Endothelial cell of umbilical vein (primary cell): Measurements from ENCODE around the gene ITPR1. TPM values are rescaled to one million over a fixed set of nuclear protein-coding genes. Genes with fewer than 3 reads are reported as not detected.

ENCODE experiments used
- BruUV-seq: library from RNA; stranded (reverse); fragments of 400-500 nt; replicated peaks from 2 replicates; lab custom pipeline; 2021; lab: Mats Ljungman, UMichigan
- CTCF ChIA-PET: fragments of 300-600, 350-600 bp; sonication (Branson Sonifier 250); formaldehyde crosslinking; loops from one replicate; lab custom pipeline; 2021; ENCODE audit warnings: antibody characterized with exemption, inconsistent platforms; lab: Charles Lee
- POLR2A ChIA-PET: fragments of 300-600, 350-600 bp; sonication (Branson Sonifier 250); formaldehyde crosslinking; loops from one replicate; lab custom pipeline; 2021; ENCODE audit warnings: antibody characterized with exemption, inconsistent platforms; lab: Charles Lee
- DNase-seq: peaks from one replicate; pipeline ENCODE4 v3.0.0-alpha.2; 2011; ENCODE audit warnings: low read depth, low spot score
- FAIRE-seq: peaks from 2 replicates; lab custom pipeline; 2011; peaks lifted over from hg19 to GRCh38; lab: Jason Lieb, UNC
- H2AFZ ChIP-seq: 2 replicates; pipeline ENCODE4 v1.6.0; 2012; ENCODE audit warnings: low read depth, low read length, control low read depth, inconsistent platforms
- H3K27ac ChIP-seq: 2 replicates; pipeline ENCODE4 v1.5.1; 2011; ENCODE audit warnings: low read depth, mild to moderate bottlenecking, control low read depth, low read length, moderate library complexity; ENCODE audit not compliant: insufficient read depth
- H3K27me3 ChIP-seq, 2 experiments: 2 replicates each; pipeline versions ENCODE4 v1.6.0 to v1.6.1; 2011; ENCODE audit warnings: low read length in 2 of 2, mixed read lengths in 1 of 2; ENCODE audit not compliant: control insufficient read depth in 2 of 2, insufficient read depth in 2 of 2
- H3K36me3 ChIP-seq, 2 experiments: 2 replicates in 1 of 2; 3 replicates in 1 of 2; pipeline ENCODE4 v1.5.1; 2011; ENCODE audit warnings: low read length in 2 of 2, mild to moderate bottlenecking in 1 of 2, moderate library complexity in 1 of 2; ENCODE audit not compliant: control insufficient read depth in 2 of 2, insufficient read depth in 2 of 2; ENCODE audit errors: extremely low read depth in 1 of 2
- H3K4me1 ChIP-seq: 3 replicates; pipeline ENCODE4 v1.5.1; 2011; ENCODE audit warnings: mild to moderate bottlenecking, low read length; ENCODE audit not compliant: control insufficient read depth, insufficient read depth; ENCODE audit errors: extremely low read depth
- H3K4me2 ChIP-seq: 2 replicates; pipeline ENCODE4 v1.6.1; 2011; ENCODE audit warnings: low read length, control low read depth, mixed read lengths; ENCODE audit not compliant: insufficient read depth
- H3K4me3 ChIP-seq, 3 experiments: fragments of 200-600 bp in 1 of 3; sonication (generic), shearing (Covaris generic) in 1 of 3; replicated peaks in 1 of 3; 2 replicates each; pipeline ENCODE4 v1.5.1; 2011 to 2016; ENCODE audit warnings: control low read depth in 3 of 3, low read length in 3 of 3, mild to moderate bottlenecking in 2 of 3, inconsistent platforms in 1 of 3, low read depth in 1 of 3, moderate library complexity in 1 of 3; ENCODE audit not compliant: insufficient read depth in 1 of 3
- H3K79me2 ChIP-seq: 2 replicates; pipeline ENCODE4 v1.6.0; 2012; ENCODE audit warnings: low read length, inconsistent platforms; ENCODE audit not compliant: control insufficient read depth, insufficient read depth
- H3K9ac ChIP-seq: replicated peaks from 2 replicates; pipeline ENCODE3; 2011; ENCODE audit warnings: low read length, control low read depth; ENCODE audit not compliant: insufficient read depth; ENCODE audit errors: extremely low read depth
- H3K9me1 ChIP-seq: replicated peaks from 3 replicates; pipeline ENCODE4 v1.6.0; 2011; ENCODE audit warnings: mild to moderate bottlenecking, low read length; ENCODE audit not compliant: control insufficient read depth, insufficient read depth; ENCODE audit errors: extremely low read depth
- H3K9me3 ChIP-seq: replicated peaks from 2 replicates; pipeline ENCODE4 v1.5.1; 2012; ENCODE audit warnings: low read length, inconsistent platforms; ENCODE audit not compliant: control insufficient read depth, insufficient read depth
- H4K20me1 ChIP-seq: replicated peaks from 2 replicates; pipeline ENCODE3; 2011; ENCODE audit warnings: mild to moderate bottlenecking, low read length; ENCODE audit not compliant: control insufficient read depth, insufficient read depth; ENCODE audit errors: extremely low read depth
- EZH2 ChIP-seq: IDR thresholded peaks from 2 replicates; pipeline ENCODE4 v1.6.1; 2012; ENCODE audit warnings: borderline replicate concordance, low read depth, mild to moderate bottlenecking, moderate library complexity, low read length, inconsistent platforms; ENCODE audit not compliant: severe bottlenecking
- FOS ChIP-seq: IDR thresholded peaks from 2 replicates; pipeline ENCODE4 v1.6.1; 2011; ENCODE audit warnings: mild to moderate bottlenecking, low read length, moderate library complexity, borderline replicate concordance; ENCODE audit not compliant: insufficient read depth
- GATA2 ChIP-seq: IDR thresholded peaks from 2 replicates; pipeline ENCODE4 v1.7.0; 2011; ENCODE audit warnings: low read depth, mild to moderate bottlenecking, moderate library complexity, mixed read lengths, low read length; ENCODE audit not compliant: insufficient read length, insufficient read depth
- JUN ChIP-seq: IDR thresholded peaks from 2 replicates; pipeline ENCODE4 v1.6.1; 2011; ENCODE audit warnings: borderline replicate concordance, low read depth; ENCODE audit not compliant: insufficient read length, insufficient read depth
- MYC ChIP-seq: IDR thresholded peaks from one replicate; pipeline ENCODE4 v1.6.1; 2011; ENCODE audit warnings: mild to moderate bottlenecking, low read depth, low read length
- POLR2A ChIP-seq: IDR thresholded peaks from 2 replicates; pipeline ENCODE4 v1.6.1; 2012; ENCODE audit warnings: low read depth, mild to moderate bottlenecking, control low read depth, low read length
- POLR2AphosphoS5 ChIP-seq: IDR thresholded peaks from 2 replicates; pipeline ENCODE4 v1.6.1; 2012; ENCODE audit warnings: low read depth, mild to moderate bottlenecking, control low read depth, low read length, moderate library complexity; ENCODE audit not compliant: insufficient read depth
- dilution Hi-C: fragments of 300-500 bp; cut with MboI; formaldehyde crosslinking; loops from one replicate; pipeline ENCODE4 v1.15.0; 2019; ENCODE audit warnings: low sequenced_read_pairs; ENCODE audit not compliant: extremely low pct_ligation_motif_present
- intact Hi-C: fragments of 100-400 bp; cut with micrococcal nuclease; formaldehyde crosslinking; loops from one replicate; pipeline ENCODE4 v1.10.0; 2022
- polyA plus RNA-seq, 4 experiments: library from polyadenylated mRNA; depleted of rRNA in 3 of 4; stranded (reverse) in 3 of 4; unstranded in 1 of 4; fragments of >200 nt; gene quantifications; 2 replicates each; pipeline versions ENCODE4 v1.2.1 to v1.2.3, GENCODE V29; 2011 to 2012; ENCODE audit warnings: missing spikeins in 1 of 4
- total RNA-seq: library from RNA; stranded (reverse); gene quantifications from 2 replicates; pipeline ENCODE4 v1.2.3, GENCODE V29; 2021
- TF ChIP-seq, protein P1 (sequence below), 2 donors: IDR thresholded peaks; 1 replicate in 1 of 2; 2 replicates in 1 of 2; pipeline ENCODE4 v1.5.1; 2011; ENCODE audit warnings: low read length in 2 of 2, mild to moderate bottlenecking in 2 of 2, moderate library complexity in 2 of 2, control low read depth in 1 of 2, inconsistent platforms in 1 of 2, low read depth in 1 of 2; ENCODE audit not compliant: insufficient read depth in 1 of 2; ENCODE audit errors: extremely low read depth in 1 of 2
- TF ChIP-seq, protein P2 (sequence below): IDR thresholded peaks from 2 replicates; pipeline ENCODE4 v1.6.1; 2011; ENCODE audit not compliant: insufficient read depth, insufficient read length

Gene ITPR1
- total and polyA plus RNA-seq, 2 donors (not counting 3 experiments of a cell fraction or from before 2014, with no cell fraction given) = 5.1 to 16.1 TPM

DNA sequence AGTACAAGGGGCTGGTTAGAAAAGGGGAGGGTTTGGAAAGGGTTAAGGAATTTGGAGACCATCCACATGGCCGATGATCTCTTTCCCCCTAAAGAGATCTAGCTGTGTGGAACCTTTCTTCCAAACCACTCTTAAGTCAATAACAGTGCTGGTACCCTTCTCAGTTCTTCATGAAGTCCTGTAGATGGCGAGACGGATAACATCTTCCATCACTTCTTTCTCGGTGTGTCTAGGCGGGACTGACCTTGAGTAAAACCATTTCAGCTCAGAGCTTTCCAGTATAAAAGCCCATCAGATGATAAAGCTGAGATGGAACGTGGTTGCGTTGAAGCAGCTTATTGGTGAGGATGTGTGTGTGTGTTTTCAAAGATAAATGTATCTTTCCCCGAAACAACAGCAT is 334.6 kb downstream of the ITPR1 start:
- H2AFZ ChIP-seq = no peak overlapping the region
- peaks cover 35% of the 10 kb centered on the region for H3K4me1 ChIP-seq
- no peaks in the 10 kb centered on the region for H3K36me3 ChIP-seq
- TF ChIP-seq EZH2 = no peak
- TF ChIP-seq JUN = no peak
- TF ChIP-seq, protein P1, sequence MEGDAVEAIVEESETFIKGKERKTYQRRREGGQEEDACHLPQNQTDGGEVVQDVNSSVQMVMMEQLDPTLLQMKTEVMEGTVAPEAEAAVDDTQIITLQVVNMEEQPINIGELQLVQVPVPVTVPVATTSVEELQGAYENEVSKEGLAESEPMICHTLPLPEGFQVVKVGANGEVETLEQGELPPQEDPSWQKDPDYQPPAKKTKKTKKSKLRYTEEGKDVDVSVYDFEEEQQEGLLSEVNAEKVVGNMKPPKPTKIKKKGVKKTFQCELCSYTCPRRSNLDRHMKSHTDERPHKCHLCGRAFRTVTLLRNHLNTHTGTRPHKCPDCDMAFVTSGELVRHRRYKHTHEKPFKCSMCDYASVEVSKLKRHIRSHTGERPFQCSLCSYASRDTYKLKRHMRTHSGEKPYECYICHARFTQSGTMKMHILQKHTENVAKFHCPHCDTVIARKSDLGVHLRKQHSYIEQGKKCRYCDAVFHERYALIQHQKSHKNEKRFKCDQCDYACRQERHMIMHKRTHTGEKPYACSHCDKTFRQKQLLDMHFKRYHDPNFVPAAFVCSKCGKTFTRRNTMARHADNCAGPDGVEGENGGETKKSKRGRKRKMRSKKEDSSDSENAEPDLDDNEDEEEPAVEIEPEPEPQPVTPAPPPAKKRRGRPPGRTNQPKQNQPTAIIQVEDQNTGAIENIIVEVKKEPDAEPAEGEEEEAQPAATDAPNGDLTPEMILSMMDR (IDR thresholded peaks at IDR 0.05; ENCODE audit: extremely low read depth in 1 of 2, insufficient read depth in 1 of 2, low read depth in 1 of 2, low read length in 2 of 2) = no peak
- TF ChIP-seq, protein P2, sequence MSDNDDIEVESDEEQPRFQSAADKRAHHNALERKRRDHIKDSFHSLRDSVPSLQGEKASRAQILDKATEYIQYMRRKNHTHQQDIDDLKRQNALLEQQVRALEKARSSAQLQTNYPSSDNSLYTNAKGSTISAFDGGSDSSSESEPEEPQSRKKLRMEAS = no peak
- no peak for TF ChIP-seq FOS
- TF ChIP-seq GATA2 = no peak
- TF ChIP-seq POLR2A = no peak
- TF ChIP-seq MYC = no peak
- no peak for TF ChIP-seq POLR2AphosphoS5
- no peaks in the 10 kb centered on the region for H3K79me2 ChIP-seq
- no TSS peak for BruUV-seq
- no peak overlapping the region for H3K9ac ChIP-seq
- H4K20me1 ChIP-seq = no peaks in the 10 kb centered on the region
- H3K9me3 ChIP-seq = no peaks in the 10 kb centered on the region
- no peaks in the 10 kb centered on the region for H3K27me3 ChIP-seq
- DNase-seq (no peak), FAIRE-seq (no peak)
- intact Hi-C loops (loop anchor here (1.0 kb wide), 1 partner anchor 13 kb away; no protein-coding TSS in a partner anchor), dilution Hi-C loops (no loop called here)
- no peak overlapping the region for H3K4me3 ChIP-seq
- no peak overlapping the region for H3K4me2 ChIP-seq
- POLR2A ChIA-PET = interaction anchor here (0.6 kb wide), 1 partner anchor 14 kb away, joined by 3 read pairs; no protein-coding TSS in a partner anchor
- no peak overlapping the region for H3K27ac ChIP-seq
- CTCF ChIA-PET = interaction anchor here (1.1 kb wide), 1 partner anchor 13 kb away, joined by 3 read pairs; no protein-coding TSS in a partner anchor
- H3K9me1 ChIP-seq = no peaks in the 10 kb centered on the region
